Glomerular endothelial cell (primary cell): ENCODE measurements around the gene ARV1. TPM values are rescaled to one million over a fixed set of nuclear protein-coding genes. Genes with fewer than 3 reads are reported as not detected.

Source experiments
- DNase-seq: peaks from one replicate; pipeline ENCODE4 v3.0.0-alpha.2; 2011; ENCODE audit warnings: low read depth, low spot score; ENCODE audit errors: extremely low read depth
- total RNA-seq: library from RNA; depleted of rRNA; stranded (reverse); fragments of >200 nt; gene quantifications from 2 replicates; pipeline ENCODE4 v1.2.3, GENCODE V29; 2015

Gene ARV1
- total RNA-seq = 17.9 and 23.2 TPM in 2 replicates

DNA sequence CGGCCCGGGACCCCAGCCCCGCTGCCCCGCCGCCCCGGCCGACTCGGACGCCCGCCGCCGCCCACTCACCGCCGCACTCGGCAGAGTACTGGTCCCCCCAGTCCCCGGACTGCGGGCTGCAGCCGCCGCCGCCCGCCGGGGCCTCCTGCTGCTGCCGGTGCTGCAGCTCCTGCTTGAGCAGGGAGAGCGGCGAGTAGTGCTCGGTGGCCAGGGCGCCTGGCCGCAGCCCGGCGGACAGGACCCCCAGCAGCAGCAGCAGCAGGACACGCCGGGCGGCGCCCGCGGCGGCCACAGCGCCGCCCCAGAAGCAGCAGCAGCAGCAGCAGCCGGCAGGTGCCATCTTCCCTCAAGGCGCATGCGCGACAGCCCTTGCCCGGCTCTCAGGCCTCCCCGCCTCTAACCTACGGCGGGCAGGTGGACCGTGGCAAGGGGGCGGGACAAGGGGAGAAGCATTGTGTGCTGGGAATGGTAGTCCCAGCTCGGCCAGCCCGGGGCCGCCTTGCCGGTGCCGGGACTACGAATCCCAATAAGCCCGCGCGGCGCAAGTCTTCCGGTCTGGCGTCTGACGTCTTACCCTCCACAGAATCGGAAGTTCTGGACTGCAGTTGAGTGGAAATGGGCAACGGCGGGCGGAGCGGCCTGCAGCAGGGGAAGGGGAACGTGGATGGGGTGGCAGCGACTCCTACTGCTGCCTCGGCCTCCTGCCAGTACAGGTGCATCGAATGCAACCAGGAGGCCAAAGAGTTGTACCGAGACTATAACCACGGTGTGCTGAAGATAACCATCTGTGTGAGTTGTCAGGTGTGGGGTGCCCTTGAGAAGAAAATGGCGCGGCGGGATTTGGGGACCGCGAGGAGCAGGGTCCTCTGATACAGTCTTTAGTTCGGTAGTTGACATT, at the start of gene ARV1, which contains the start of gene TTC13:
ARV1 (plus strand) TSS at position 604 of the 898 bp plus-strand sequence; CDS start at position 616, 12 bp downstream.
TTC13 (minus strand) TSS at position 371 of the 898 bp plus-strand sequence; CDS start at position 340, 31 bp downstream.
- peak; percentile 66 for DNase-seq

DNA sequence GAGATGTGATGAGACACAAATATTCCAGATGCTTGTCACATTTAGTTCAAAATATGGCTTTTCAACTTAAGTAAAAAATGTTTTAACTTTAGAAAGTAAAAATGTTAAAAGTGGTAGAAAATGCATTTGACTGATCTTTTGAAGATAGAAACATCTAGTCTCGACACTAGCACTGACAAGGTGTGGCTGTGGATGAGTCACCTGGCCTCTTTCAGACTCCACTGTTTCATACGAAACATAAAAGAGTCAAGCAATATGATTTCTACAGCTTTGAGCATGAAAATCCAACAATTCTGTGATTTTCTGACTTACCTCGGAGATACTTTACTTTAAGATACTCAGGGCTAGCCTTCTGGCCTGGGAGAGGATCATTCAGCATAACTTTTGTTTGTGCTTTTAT, 47.9 kb upstream of the ARV1 start:
- DNase-seq = no peak

DNA sequence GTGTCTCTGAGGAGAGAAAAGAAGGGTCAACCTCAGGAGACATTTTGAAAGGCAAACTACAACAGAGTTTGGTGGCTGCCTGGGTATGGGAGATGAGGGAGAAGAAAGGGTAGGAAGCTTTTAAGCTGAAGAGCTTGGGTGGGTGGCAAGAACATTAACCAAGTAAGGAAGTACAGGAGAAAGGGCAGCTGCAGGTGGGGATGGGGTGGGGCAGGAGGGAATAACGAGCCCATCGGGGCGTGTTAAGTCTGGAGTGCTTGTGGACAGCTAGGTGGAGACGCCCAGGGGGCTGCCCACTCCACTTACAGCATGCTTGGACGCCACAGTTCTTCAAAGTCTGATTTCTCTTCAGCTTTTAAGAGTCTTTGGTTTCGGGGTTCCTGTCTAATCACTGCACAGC, 43.0 kb upstream of the ARV1 start:
- DNase-seq = no peak

DNA sequence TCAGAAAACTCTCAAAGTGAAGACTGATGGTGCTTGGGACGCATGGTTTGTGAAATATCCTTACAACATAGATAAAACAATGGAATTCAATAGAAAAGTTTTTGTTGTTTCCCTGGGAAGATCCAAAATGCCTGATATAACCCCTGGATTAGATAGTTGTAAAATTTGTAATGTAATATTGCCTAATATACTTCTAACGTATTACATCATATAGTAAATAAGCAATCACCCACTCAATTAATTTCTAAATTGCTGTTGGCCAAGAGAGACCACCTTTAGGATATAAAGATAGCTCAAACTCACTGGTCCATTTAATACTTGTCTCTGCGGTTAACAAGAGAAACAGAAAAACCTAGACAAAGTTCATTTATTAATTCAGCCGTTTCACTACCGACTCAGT, 42.4 kb upstream of the ARV1 start:
- no peak for DNase-seq

DNA sequence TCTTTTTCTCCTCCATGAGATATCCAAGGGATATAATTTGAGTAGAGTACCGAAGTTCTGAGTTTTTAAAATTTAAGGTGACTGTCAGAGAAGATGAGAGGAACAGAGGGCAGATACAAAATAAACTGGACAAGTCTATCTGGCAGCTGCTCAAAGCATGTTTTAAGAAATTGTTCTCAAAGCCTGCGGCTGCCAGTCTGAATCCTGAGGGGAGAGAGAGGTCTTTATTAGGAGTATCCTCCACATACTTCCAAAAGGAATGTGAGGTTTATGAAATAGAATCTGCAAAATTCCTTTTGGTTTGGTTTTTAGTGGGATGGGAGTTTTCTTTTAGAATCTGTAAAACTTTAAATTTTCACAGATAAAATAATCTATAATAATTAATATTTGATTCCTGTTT, 41.5 kb upstream of the ARV1 start:
- no peak for DNase-seq

DNA sequence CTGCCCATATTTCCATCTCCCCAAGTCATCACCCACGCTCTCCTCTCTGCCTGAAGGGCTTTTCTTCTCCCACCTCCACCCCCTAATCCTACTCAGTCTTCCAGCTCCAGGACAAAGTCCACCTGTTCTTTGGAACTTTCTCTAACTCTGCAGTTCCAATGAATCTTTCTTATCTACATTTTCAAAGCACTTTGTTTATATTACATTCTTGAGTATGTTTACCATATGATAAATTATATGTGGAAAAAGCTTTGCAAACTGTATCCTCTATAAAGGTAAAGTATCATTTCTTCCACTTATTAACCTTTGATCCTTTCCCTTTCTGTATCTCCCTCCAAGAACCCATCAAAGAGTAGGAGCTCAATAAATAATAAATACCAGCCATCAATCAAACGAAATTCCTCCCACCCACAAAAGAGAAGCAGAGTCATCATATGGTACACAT, 39.9 kb upstream of the ARV1 start:
- DNase-seq = no peak

DNA sequence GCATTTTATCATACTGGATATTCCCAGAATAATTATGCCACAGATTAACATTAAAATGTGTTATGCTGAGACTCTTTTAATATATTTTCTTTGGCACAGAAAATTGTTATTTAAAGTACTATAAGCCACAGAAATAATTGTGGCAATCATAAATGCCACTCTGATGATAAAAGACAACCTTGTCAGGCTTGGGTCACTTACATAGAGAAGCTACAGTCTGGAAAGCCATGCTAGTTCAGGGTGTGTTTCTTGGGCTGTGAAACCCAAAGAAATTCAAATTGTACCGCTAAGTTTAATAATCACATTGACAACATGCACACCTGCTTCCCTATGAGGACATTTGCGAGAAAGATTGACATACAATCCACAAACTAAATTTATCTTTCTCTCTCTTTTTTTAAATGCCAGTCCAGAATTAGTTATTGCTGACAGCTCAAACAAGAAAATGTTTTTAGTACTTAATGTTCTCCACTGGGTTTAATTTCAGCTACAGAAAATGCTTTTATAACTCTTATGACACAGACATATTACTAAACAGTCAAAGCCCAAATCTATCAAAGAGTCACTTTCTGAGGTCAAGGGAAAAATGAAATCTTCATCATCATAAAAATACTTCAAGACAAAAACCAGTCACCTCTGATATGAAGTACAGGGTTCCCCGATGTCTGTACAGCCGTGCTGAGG, 38.9 kb upstream of the ARV1 start:
- no peak for DNase-seq

DNA sequence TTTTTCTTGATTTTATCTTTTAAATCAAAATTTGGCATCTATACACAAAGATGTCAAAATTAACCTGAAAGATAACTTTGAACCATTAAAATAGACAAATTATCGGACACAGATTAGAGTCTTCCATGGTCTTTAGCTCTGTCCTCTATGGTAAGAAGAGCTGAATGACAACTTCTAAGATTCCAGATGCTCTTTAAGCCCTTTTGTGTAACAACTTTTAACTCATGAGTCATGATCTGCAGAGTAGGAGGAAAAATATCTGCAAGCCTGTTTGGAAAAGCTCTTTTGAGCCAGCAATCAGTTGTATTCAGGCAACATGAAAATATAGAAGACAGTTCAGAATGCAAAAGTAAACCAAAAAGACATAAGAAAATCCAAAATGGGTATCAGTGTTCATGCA, 38.0 kb upstream of the ARV1 start:
- no peak for DNase-seq

DNA sequence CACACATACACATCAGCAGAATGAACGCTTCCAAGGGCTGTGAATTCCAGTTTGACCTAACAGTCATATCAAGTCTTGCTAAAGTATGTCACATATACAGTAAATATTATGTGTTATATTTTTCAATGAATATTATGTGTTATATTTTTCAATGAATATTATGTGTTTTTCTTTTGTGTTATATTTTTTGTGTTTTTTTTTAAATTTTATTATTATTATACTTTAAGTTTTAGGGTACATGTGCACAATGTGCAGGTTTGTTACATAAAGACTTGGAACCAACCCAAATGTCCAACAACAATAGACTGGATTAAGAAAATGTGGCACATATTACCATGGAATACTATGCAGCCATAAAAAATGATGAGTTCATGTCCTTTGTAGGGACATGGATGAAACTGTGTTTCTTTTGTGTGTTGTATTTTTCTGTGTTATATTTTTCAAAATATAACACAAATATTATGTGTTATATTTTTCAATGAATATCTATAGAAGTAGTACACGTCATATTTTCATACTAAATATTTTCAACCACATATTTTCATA, 35.8 kb upstream of the ARV1 start:
- DNase-seq = no peak

DNA sequence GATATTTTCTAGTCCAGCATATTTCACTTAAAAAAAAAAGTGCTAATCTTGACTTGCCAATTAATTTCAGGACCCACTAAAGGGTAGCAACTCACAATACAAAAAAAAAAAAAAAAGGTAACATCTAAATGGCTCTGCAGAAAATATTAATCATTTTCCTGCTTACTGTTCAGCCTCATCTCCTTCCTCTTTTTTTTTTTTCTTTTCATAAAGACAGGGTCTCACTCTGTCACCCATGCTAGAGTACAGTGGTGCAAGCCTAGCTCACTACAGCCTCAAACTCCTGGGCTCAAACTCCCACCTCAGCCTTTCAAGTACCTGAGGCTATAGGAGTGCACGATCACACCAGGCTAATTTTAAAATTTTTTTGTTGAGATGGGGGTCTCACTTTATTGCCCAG, 30.6 kb upstream of the ARV1 start:
- no peak for DNase-seq

DNA sequence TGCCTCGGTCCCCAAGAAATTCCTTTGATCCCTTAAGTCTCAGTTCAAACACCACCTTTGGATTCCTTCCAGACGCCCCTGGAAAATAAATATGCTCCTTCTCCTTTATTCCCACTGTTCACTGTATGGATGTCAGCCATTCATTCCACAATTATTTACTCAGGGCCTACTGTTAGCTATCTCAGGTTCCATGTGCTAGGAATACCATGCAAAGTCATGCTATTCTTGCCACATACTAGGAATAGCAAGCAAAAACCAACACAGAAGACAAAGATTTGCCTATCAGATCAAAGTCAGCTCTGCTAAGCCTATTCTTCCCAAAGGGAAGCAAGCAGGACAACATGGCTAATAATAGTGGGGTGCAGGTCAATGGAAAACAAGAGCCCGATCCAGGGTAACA, 30.0 kb upstream of the ARV1 start:
- DNase-seq = no peak

DNA sequence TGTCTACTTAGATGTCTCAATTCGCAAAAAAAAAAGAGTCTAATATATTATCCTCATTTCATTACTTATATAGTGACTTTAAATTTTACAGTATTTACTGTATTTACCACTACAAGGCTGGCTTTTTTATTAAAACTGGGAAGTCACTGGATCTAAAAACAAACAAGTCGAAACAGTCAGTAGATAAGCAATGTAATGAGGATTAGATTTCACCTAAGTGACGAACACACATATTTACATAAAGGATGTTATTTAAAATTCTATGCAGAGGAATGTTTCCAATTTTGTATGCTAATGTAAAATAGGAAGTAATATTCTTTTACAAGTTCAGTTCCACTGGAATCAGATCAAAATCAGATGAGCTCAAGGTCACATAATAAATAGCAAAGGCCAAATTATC, 28.5 kb upstream of the ARV1 start:
- no peak for DNase-seq

DNA sequence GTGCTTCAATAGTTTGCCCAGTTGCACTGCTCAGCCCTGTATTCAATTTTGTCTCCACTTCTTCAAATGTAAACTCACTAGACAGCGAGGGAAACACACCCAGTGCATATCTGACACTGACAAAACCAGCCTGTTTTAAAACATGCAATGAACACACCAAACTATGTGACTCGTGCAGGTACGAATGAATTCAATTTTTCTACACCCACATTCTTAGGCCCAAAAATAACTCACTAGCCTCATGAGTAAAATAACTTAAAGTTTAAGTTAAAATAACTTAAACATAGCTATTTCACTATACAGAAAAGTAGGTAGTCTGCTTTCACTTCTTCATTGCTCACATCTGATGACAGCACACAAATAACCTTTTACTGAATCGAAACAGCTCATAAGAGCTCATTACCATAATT, 21.3 kb upstream of the ARV1 start:
- DNase-seq = no peak

DNA sequence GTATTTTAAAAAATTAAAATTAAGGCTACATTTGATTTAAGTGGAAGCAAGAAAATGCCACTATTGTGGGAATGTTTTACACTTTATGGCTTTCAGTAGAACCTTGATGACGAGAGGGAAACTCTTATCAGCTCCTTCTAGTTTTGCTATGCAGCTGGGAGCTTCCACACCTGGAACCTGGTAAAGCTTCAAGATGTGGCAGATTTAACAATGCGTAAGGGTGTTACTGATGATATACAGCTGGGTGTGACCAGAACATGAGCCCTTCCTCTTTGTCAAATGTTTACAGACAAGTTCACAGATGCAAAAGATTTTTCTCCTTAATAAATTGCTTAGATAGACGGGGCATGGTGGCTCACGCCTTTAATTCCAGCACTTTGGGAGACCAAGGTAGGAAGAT, 20.5 kb upstream of the ARV1 start:
- DNase-seq = no peak

DNA sequence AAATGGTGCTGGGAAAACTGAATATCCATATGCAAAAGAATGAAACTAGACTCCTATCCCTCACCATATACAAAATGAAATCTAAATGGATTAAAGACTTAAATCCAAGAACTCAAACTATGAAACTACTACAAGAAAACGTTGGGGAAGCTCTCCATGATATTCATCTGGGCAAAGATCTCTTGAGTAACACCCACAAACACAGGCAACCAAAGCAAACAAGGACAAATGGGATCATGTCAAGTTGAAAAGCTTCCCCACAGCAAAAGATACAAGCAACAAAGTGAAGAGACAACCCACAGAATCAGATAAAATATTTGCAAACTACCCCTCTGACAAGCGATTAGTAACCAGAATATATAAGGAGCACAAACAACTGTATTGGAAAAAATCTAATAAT, 14.0 kb upstream of the ARV1 start:
- DNase-seq = no peak

DNA sequence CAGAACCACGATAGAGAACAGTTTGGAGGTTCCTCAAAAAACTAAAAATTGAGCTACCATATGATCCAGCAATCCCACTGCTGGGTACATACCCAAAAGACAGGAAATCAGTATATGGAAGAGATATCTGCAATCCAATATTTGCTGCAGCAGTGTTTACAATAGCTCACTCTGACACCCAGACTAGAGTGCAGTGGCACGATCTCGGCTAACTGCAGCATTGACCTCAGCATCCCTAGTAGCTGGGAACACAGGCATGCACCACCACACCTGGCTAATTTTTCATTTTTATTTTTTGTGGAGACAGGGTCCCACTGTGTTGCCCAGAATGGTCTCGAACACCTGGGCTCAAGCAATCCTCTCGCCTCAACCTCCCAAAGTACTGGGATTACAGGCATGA, 13.4 kb upstream of the ARV1 start:
- DNase-seq = no peak

DNA sequence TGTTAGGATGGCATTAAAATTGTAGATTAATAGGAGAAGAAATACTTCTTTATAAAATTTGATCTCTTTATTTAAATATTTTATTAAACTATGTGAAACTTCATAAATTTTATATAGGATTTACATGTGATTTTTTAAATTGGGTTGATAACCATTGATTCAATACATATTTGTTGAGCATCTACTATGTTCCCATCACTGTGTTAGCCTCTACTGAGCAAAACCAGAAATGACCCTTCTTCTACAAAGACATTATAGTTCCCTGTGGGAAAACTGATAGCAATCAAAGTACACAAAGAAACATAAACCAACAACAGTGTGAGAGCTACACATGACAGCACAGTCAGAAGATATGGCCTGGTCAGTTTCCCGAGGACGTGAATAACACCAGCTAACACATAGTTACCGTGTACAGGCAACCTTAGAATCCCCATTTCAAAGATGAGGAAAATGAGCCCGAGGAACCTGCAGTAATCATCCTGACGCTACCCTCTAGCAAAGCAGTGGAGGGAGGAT, 12.5 kb upstream of the ARV1 start:
- no peak for DNase-seq

DNA sequence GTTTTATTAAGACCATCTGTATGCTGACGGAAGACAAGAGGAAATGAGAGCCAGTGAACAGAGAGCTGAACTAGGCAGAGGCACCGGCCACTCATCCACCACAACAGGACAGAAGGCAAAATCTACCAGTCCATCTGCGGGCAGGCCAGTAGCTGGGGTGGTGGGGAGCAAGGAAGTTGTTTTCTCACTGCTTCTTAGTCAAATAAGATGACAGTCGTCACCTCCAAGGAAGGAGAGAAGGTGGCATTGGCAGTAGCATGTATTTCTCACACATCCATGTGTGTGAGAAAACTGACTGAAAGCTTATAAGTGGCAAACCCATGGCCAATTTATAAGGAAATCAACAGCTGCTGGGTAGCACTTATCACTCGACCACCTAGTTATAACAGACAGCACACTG, 8.5 kb upstream of the ARV1 start:
- DNase-seq = no peak

DNA sequence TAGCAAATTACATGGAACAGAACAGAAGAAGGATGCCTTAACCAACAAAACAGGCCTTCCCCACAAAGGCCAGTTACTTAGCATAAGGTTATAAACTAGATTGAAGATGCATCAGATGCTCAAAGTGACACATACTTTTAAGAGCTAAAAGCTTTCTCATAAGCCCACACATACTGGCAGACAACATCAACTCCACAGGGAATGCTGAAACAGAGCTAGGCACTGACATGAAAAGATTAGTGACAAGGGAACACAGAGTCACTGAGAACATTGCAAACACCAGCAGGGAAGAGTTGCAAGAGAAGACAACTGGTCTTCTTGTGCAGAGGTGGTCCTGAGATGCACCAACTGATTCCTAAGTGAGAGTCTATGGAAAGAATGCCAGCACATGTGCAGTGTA, 7.1 kb upstream of the ARV1 start:
- DNase-seq = no peak

DNA sequence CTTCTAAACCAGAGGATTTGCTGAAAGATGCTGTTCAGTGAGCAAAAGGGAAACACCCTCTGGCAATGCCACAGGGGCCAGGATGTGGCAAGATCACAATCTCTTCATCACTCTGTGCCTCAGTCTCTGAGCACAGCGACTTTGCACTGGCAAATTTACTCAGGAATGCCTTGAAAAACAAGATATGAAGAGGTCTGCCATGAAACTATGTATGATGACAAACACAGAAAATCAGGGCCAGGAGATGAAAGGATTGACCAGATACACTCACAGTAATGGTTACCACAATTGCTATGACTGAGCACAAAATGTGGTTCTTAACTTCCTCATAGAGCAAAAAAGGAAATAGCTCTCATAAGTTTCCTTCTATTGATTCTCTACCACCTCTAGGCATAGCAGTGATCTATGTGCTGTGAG, 6.0 kb upstream of the ARV1 start:
- no peak for DNase-seq

DNA sequence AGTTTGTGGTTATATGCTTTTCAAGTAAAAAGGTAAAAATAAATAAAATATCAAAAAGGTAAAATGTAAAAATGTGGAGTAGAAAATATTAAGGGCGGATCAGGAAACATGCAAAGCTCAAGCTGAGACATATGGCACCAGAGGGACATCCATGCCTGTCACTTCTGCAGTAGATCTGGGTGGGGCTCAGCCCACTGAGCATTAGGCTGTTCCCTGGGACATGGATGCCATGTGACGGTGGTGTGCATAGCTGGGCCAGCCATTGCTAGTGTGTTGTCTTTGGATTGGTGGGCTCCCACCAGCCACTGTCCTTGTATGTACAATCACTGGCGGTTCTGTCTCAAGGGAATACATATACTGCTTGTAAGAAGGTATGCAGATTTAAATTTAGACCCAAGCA, 3.3 kb upstream of the ARV1 start:
- DNase-seq = no peak

DNA sequence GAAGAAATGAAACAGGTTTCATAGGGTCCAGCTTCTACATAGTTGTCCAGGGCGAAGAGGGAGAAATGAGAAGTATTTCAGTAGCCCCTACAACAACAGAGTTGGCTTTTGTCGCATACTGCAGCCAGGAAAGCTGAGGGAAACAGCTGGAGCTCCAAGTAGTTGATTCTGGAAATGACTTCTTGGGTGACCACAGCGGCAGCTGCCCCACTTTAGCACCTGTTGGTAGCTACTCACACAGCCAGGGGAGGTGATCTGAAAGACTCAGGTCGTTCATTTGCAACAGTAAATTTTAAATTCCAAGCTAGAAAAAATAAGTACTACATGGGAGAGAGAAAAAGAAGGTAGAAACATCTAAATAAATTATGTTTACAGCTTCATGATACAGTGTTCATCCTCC, 2.5 kb upstream of the ARV1 start:
- DNase-seq = no peak
